Stimulated activated CD4-positive, alpha-beta T cell treated with anti-CD3 and anti-CD28 coated beads, Interleukin-1b, Interleukin-23, amount 100 ng/mL, for 1 hour (primary cell): Measurements from ENCODE around the gene PRAMEF6.
"Not testable (repeated sequence)": the region's sequence is repeated elsewhere in the genome, so short reads cannot be mapped to it uniquely, and the experiment has no call there.

ENCODE experiments used
- DNase-seq, 2 donors: peaks; one replicate each; pipeline ENCODE4 v3.0.0-alpha.2; 2020; ENCODE audit warnings: low read depth in 2 of 2

Gene PRAMEF6

GRCh38 chr1:12947480-12947879 lies at the start of gene PRAMEF6:
TSS of gene PRAMEF6 (minus strand) at chr1:12947580. CDS start at chr1:12942518, 5,062 bp downstream.
- not testable (repeated sequence) for DNase-seq

- not testable (repeated sequence) for DNase-seq
These were observed 23.0 kb downstream of the PRAMEF6 start for GRCh38 chr1:12924368-12924767.

GRCh38 chr1:12921749-12922148 lies 25.6 kb downstream of the PRAMEF6 start:
- DNase-seq = not testable (repeated sequence)

GRCh38 chr1:12916310-12916709 lies 31.1 kb downstream of the PRAMEF6 start, which contains the start of gene PRAMEF7:
TSS of gene PRAMEF7 (plus strand) at chr1:12916610. CDS start at chr1:12917693, 1,083 bp downstream.
- not testable (repeated sequence) for DNase-seq

GRCh38 chr1:12903793-12904572 lies 43.4 kb downstream of the PRAMEF6 start:
- not testable (repeated sequence) for DNase-seq

- not testable (repeated sequence) for DNase-seq
These were observed 48.2 kb downstream of the PRAMEF6 start for GRCh38 chr1:12899186-12899585.

- not testable (repeated sequence) for DNase-seq
These were observed 49.2 kb downstream of the PRAMEF6 start, which contains the start of gene PRAMEF10 for GRCh38 chr1:12898170-12898569. TSS of gene PRAMEF10 (minus strand) at chr1:12898270. CDS start at chr1:12895847, 2,423 bp downstream.
